OCI-LY3 (cell line): Measurements from ENCODE around the gene ABI3BP.

Experiments used
- CTCF ChIP-seq: fragments of 200-600, 300-600 bp; sonication (generic); IDR thresholded peaks from 2 replicates; pipeline ENCODE4 v1.5.1; 2014; ENCODE audit warnings: antibody characterized with exemption, low read length, low read depth
- EZH2phosphoT487 ChIP-seq: fragments of 200-600 bp; shearing (Covaris generic); IDR thresholded peaks from 2 replicates; pipeline ENCODE4 v1.6.1; 2018; ENCODE audit warnings: antibody characterized with exemption, mixed run types, low read depth

GRCh38 chr3:101038880-101039279 lies 45.7 kb upstream of the ABI3BP start:
- TF ChIP-seq CTCF (no peak), EZH2phosphoT487 (no peak)
